Nephron (organoid): Measurements from ENCODE around the gene MFAP4.
A peak's percentile ranks its signal among the peaks of the same experiment; 100 is the strongest.

ENCODE experiments used
- H3K27ac Mint-ChIP-seq, 3 experiments: 2 replicates each; pipeline ENCODE4 v1.8.0; 2020; ENCODE audit warnings: mixed read lengths in 3 of 3, mild to moderate bottlenecking in 2 of 3, moderate library complexity in 1 of 3
- H3K27me3 Mint-ChIP-seq: 2 replicates; pipeline ENCODE4 v1.8.0; 2021; ENCODE audit warnings: low read depth, mild to moderate bottlenecking, moderate library complexity, mixed read lengths
- H3K36me3 Mint-ChIP-seq: 2 replicates; pipeline ENCODE4 v1.8.0; 2020; ENCODE audit warnings: low read depth, mixed read lengths
- H3K4me1 Mint-ChIP-seq: 2 replicates; pipeline ENCODE4 v1.8.0; 2020; ENCODE audit warnings: mixed read lengths
- H3K4me3 Mint-ChIP-seq, 3 experiments: 2 replicates each; pipeline ENCODE4 v1.8.0; 2020; ENCODE audit warnings: mild to moderate bottlenecking in 3 of 3, mixed read lengths in 3 of 3, moderate library complexity in 2 of 3
- H3K9me3 Mint-ChIP-seq: 2 replicates; pipeline ENCODE4 v1.8.0; 2020; ENCODE audit warnings: mixed read lengths
- CTCF ChIP-seq, 3 experiments: fragments of 200-600 bp; sonication (generic); IDR thresholded peaks; one replicate each; pipeline ENCODE4 v1.5.0; 2021; ENCODE audit warnings: antibody characterized with exemption in 3 of 3; ENCODE audit not compliant: unreplicated experiment in 3 of 3

MFAP4 gene

GRCh38 chr17:19385521-19385983 lies 1.4 kb downstream of the MFAP4 start:
- H3K4me1 Mint-ChIP-seq: peaks cover 69% of the 10 kb centered on the region
- peaks cover 36% of the 10 kb centered on the region for H3K36me3 Mint-ChIP-seq
- TF ChIP-seq CTCF (IDR thresholded peaks at IDR 0.05; ENCODE audit: unreplicated experiment in 3 of 3): no peak
- H3K27me3 Mint-ChIP-seq: no peaks in the 10 kb centered on the region
- H3K27ac Mint-ChIP-seq: peak overlapping the region; percentile 96 to 98 (median 97)
- H3K9me3 Mint-ChIP-seq: no peaks in the 10 kb centered on the region
- peak overlapping the region; percentile 71 to 90 (median 86) for H3K4me3 Mint-ChIP-seq

GRCh38 chr17:19384723-19385391 lies 2.1 kb downstream of the MFAP4 start:
- Mint-ChIP-seq H3K36me3 (peaks cover 42% of the 10 kb centered on the region), H3K4me1 (peaks cover 70% of the 10 kb centered on the region), H3K4me3 (peak overlapping the region; percentile 71 to 90 (median 86)), H3K27me3 (no peaks in the 10 kb centered on the region), H3K27ac (peak overlapping the region; percentile 96 to 98 (median 97)), H3K9me3 (no peaks in the 10 kb centered on the region)
- no peak for TF ChIP-seq CTCF (IDR thresholded peaks at IDR 0.05; ENCODE audit: unreplicated experiment in 3 of 3)

DNA sequence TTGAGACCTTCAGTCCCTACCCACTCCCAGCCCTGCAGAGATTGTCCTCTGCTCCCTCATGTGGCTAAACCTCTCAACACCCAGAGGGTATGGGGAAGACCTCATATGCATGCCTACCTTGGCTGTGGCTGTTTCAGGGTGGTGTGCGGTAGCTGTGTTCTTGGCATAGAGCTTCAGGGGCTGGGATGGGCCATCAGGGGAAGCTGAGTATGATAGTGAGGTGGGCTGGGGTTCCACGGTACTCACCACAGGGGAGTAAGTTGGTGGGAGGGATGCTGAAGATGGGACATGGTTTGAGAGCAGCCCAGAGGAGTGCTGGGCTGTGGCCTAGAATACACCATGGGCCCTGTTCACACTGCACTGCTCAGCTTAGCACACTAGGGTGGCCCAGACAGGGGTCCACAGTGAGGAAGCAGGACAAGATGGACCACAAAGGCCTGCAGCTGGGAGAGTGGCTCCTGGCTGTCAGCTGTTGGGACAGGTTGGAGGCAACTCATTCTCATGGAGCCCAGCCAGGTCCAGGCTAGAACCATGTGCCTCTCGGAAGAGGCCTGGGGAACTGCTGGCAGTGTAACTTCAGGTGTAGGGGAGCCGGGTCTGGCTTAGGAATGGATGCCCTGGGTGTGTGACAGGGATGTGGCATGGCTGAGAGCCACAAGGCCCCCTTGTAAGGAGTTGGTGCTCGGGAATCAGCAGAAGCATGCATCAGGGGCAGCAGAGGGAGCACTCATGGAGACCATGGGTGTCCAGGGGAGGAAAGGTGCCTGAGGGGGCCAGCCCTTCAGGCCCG lies 3.1 kb downstream of the MFAP4 start:
- peaks cover 70% of the 10 kb centered on the region for H3K4me1 Mint-ChIP-seq
- no peaks in the 10 kb centered on the region for H3K9me3 Mint-ChIP-seq
- peak overlapping the region; percentile 71 to 90 (median 86) for H3K4me3 Mint-ChIP-seq
- TF ChIP-seq CTCF (IDR thresholded peaks at IDR 0.05; ENCODE audit: unreplicated experiment in 3 of 3): no peak
- H3K27ac Mint-ChIP-seq: peak overlapping the region; percentile 96 to 98 (median 97)
- H3K27me3 Mint-ChIP-seq: no peaks in the 10 kb centered on the region
- H3K36me3 Mint-ChIP-seq: peaks cover 50% of the 10 kb centered on the region

GRCh38 chr17:19382531-19383444 lies 4.2 kb downstream of the MFAP4 start:
- Mint-ChIP-seq H3K36me3 (peaks cover 50% of the 10 kb centered on the region), H3K27ac (peak overlapping the region in 2 of 3 experiments; percentile 47 to 68), H3K4me3 (peak overlapping the region; percentile 17 to 73 (median 60)), H3K27me3 (no peaks in the 10 kb centered on the region), H3K9me3 (no peaks in the 10 kb centered on the region), H3K4me1 (peaks cover 59% of the 10 kb centered on the region)
- TF ChIP-seq CTCF (IDR thresholded peaks at IDR 0.05; ENCODE audit: unreplicated experiment in 3 of 3): no peak

GRCh38 chr17:19381741-19382444 lies 5.1 kb downstream of the MFAP4 start:
- TF ChIP-seq CTCF (IDR thresholded peaks at IDR 0.05; ENCODE audit: unreplicated experiment in 3 of 3): no peak
- Mint-ChIP-seq H3K27ac (peak overlapping the region in 2 of 3 experiments; percentile 47 to 68), H3K4me3 (peak overlapping the region; percentile 17 to 73 (median 60)), H3K4me1 (peaks cover 56% of the 10 kb centered on the region), H3K36me3 (peaks cover 50% of the 10 kb centered on the region), H3K27me3 (no peaks in the 10 kb centered on the region), H3K9me3 (no peaks in the 10 kb centered on the region)
